Measurements from ENCODE around the gene TEX26. TPM values are rescaled to one million over a fixed set of nuclear protein-coding genes. Genes with fewer than 3 reads are reported as not detected.

Gene TEX26
- total RNA-seq, 4 donors from 2014 or later, result 0.27 TPM; not detected in 3

GRCh38 chr13:30907121-30907861 lies 25.2 kb upstream of the TEX26 start:
- Histone ChIP-seq H3K4me1 (peaks cover 16 to 35% of the 10 kb centered on the region in 2 donors), H3K27ac (peak overlapping the region in 2 of 3 donors; percentile 73 to 81)
- intact Hi-C loops (cut with DNase I), result no loop called here

DNA sequence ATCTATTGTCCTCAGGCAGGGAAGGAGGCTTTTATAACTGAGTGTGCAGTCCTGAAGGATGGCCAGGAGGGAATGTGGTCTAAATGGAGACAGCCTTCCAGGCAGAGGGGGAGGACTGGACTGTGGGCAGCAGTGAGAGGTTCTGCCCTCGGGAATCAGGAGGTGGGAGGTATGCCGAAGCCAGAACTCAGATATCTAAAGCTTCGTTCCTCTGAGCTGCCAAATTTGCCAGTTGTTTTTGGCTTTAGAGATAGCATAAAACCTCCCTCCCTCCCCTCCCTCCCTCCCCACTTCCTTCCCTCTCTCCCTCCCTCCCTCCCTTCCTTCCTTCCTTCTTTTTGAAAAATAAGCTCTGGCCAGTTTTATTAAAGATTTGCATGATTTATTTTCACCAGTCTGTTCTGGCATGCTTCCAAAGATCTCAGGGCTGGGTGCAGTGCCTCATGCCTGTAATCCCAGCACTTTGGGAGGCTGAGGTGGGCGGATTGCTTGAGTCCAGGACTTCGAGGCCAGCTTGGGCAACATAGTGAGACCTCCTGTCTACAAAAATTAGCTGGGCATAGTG lies 24.0 kb upstream of the TEX26 start:
- WGBS, 2 donors, result 15 to 17% methylated on average over 5 of the region's 5 CpGs
- H3K4me1 ChIP-seq, result peaks cover 16 to 35% of the 10 kb centered on the region in 2 donors
- H3K9me3 ChIP-seq, result no peaks in the 10 kb centered on the region
- peak; percentile 28 to 30 for DNase-seq
- H3K27me3 ChIP-seq, result no peaks in the 10 kb centered on the region
- intact Hi-C loops (cut with DNase I), result no loop called here
- no peak for TF ChIP-seq CTCF (IDR thresholded peaks at IDR 0.05)
- no peak for TF ChIP-seq POLR2A (IDR thresholded peaks at IDR 0.05)
- no peaks in the 10 kb centered on the region for H3K36me3 ChIP-seq
- H3K27ac ChIP-seq, result peak overlapping the region in 2 of 3 donors; percentile 73 to 81
- no peak overlapping the region for H3K4me3 ChIP-seq (replicated peaks in 1 of 3)

More at GRCh38 chr13:30907121-30907861, 25.2 kb upstream of the TEX26 start:
- Histone ChIP-seq H3K4me3 (replicated peaks in 1 of 3) (peak overlapping the region in 1 of 3 donors; percentile 41), H3K9me3 (no peaks in the 10 kb centered on the region), H3K36me3 (no peaks in the 10 kb centered on the region), H3K27me3 (no peaks in the 10 kb centered on the region)
- 54 to 55% methylated on average over 10 of the region's 10 CpGs for WGBS, 2 donors
- peak; percentile 50 to 65 for DNase-seq
- TF ChIP-seq POLR2A (IDR thresholded peaks at IDR 0.05), result no peak
- no peak for TF ChIP-seq CTCF (IDR thresholded peaks at IDR 0.05)

- intact Hi-C loops (cut with DNase I), result no loop called here
- Histone ChIP-seq H3K27ac (no peak overlapping the region), H3K27me3 (no peaks in the 10 kb centered on the region), H3K4me3 (replicated peaks in 1 of 3) (no peak overlapping the region), H3K36me3 (no peaks in the 10 kb centered on the region), H3K4me1 (peaks cover 15 to 32% of the 10 kb centered on the region in 2 donors), H3K9me3 (no peaks in the 10 kb centered on the region)
- no peak for TF ChIP-seq POLR2A (IDR thresholded peaks at IDR 0.05)
- TF ChIP-seq CTCF (IDR thresholded peaks at IDR 0.05), result no peak
- 92 to 96% methylated on average over 3 of the region's 3 CpGs for WGBS, 2 donors
- DNase-seq, result no peak
Observed at GRCh38 chr13:30910676-30911075, 21.8 kb upstream of the TEX26 start.

- intact Hi-C loops (cut with DNase I), result no loop called here
- no peaks in the 10 kb centered on the region for H3K9me3 ChIP-seq
- no peaks in the 10 kb centered on the region for H3K36me3 ChIP-seq
- H3K27ac ChIP-seq, result no peak overlapping the region
- H3K27me3 ChIP-seq, result no peaks in the 10 kb centered on the region
- H3K4me1 ChIP-seq, result no peaks in the 10 kb centered on the region
- no peak for TF ChIP-seq CTCF (IDR thresholded peaks at IDR 0.05)
- no peak for DNase-seq
- WGBS, 2 donors, result 83 to 85% methylated on average over 19 of the region's 19 CpGs
- H3K4me3 ChIP-seq (replicated peaks in 1 of 3), result no peak overlapping the region
Observed at GRCh38 chr13:30915691-30916541, 16.5 kb upstream of the TEX26 start.
